ENCODE measurements around the gene RAB13.
A peak's percentile ranks its signal among the peaks of the same experiment; 100 is the strongest.

RAB13 gene

DNA sequence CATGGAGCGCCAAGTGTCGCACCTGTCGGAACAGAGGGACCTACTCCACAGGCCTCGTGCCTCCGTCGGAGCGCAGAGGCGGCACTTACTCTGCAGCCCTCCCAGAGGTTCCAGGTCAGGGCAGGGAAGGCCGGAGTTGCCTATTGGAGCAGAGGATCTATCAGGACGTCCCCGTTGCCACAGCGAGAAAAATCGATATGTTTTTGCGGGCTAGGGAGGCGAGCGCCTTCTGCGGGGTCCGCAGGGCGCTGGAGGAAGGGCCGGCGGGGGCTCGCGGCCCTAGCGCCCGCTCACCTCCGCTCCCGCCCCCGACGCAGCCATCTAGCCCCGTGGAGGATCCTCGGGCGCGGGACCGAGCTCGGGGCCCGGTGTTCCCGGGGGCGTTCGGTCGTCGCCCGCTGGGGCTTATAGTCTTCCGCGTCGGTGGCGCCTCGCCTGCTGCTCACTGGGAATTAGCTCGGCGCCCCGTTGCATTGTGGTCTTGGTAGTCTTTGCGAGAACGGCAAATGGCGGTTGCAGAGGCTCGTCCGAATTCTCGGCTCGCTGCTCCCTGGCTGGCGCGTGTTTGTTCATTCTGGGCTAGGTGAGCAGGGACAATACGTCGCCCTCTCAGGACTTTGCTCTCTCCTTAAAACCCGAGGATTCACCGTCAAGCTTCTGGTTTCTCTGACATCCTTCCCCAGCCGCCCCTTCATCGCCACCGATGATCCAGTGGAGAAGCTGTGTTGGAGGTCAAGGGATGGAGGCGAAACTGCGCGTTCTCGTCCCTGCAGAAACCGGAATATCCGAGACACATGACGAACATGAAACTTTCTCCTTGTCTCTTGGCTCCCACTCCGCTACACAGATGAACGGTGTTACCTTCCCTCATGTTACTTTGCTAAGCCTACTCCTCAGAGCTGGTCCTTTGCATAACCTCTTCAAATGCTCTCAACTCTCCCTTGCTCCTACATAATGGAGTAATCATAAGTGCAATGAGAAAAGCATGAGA, 8.6 kb downstream of the RAB13 start, which contains the start of gene JTB:
TSS of gene JTB (minus strand) at position 425 of the 991 bp plus-strand sequence. CDS start at position 3, 422 bp downstream.
- DNase-seq, result peak; percentile 79

DNA sequence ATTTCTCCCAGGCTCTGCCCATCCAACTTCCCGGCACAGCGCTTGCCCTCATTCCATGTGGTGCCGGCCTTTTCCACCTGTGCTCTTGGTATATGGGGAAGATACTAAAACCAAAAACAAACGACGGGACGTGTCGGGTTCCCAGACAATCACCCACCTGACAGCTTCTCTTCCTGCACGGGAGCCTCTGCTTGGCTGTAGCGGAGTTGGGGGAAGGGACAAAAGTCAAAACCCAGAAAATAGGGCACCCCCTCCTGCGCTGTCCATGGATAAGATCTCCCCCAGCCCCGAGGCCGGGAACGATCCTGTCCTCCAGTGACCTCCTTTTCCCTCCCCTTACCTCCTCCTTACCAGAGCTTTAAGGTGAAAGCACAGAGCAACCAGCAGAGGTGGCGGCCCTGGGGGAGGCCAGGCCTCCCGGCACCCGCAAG, 9.3 kb downstream of the RAB13 start:
- no peak for DNase-seq

DNA sequence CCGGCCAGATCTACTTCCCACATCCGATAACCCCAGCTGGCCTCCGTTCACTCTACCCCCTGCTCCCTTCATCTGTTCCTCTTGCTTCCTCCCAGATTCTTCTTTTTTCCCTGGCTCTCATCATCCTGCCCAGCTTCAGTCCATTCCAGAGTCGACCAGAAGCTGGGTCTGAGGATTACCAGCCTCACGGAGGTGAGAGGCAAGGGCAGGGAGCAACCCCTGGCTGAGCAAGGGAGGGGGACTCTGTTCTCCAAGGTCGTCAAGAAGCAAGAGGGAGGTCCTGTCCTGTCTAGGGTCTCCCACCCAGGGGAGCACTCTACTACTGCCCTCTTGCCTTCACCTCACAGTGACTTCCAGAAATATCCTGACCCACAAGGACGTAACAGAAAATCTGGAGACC, 12.6 kb downstream of the RAB13 start:
- DNase-seq, result no peak

DNA sequence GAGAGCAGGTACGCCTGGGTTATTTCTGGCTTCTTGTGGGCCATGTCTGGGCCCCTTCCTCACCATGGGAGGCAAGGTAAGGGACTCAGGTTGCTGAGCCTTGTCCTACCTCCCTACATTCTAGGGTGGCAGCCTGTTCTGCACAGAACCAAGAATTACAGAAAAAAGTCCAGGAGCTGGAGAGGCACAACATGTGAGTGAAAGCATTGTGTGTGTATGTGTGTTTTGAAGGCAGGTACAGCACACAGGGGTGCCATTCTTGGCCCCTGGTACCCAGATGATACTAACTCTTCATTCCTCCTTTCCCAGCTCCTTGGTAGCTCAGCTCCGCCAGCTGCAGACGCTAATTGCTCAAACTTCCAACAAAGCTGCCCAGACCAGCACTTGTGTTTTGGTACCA, 13.1 kb downstream of the RAB13 start:
- DNase-seq, result no peak

GRCh38 chr1:153970346-153970745, 15.8 kb downstream of the RAB13 start:
- no peak for DNase-seq

DNA sequence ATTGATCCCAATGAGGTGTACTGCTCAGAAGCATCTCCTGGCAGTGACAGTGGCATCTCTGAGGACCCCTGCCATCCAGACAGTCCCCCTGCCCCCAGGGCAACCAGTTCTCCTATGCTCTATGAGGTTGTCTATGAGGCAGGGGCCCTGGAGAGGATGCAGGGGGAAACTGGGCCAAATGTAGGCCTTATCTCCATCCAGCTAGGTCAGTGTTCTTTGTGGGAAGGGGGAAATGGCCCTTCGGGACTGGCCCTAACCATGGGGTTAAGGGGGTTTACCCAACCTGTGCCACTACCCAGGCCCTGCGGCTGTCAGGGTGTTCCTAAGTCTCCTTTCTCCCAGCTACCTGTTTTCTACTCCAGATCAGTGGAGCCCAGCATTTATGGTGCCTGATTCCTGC, 17.2 kb downstream of the RAB13 start:
- no peak for DNase-seq

DNA sequence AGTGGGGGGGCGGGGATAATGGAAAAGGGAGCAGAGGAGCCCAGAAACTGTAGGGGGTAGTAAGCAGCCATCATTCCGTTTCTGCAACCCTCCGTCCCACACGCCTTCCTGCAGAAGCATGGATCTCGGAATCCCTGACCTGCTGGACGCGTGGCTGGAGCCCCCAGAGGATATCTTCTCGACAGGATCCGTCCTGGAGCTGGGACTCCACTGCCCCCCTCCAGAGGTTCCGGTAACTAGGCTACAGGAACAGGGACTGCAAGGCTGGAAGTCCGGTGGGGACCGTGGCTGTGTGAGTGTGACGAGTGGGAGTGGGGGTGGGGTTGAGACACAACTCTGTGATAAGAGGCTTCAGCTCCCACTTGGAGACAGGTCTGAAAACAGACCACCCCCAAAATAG, 17.7 kb downstream of the RAB13 start:
- no peak for DNase-seq

DNA sequence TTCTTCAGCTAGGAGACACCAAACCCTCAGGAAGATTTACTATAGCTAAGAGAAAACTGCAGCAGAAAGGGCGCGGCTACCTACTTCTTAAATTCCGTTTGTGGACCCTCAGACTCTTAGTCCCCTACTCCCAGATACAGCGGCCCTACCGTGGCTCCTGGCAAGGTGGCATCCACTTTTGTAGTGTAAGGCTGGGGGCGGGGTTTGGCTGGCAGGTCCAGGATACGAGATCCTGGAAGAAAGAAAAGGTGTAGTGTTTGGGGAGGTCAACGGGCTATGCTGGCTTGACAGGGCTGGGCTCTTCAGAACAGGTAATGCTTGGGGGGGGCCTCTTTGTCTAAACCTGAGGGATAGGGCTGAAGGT, 18.2 kb downstream of the RAB13 start:
- DNase-seq, result no peak

DNA sequence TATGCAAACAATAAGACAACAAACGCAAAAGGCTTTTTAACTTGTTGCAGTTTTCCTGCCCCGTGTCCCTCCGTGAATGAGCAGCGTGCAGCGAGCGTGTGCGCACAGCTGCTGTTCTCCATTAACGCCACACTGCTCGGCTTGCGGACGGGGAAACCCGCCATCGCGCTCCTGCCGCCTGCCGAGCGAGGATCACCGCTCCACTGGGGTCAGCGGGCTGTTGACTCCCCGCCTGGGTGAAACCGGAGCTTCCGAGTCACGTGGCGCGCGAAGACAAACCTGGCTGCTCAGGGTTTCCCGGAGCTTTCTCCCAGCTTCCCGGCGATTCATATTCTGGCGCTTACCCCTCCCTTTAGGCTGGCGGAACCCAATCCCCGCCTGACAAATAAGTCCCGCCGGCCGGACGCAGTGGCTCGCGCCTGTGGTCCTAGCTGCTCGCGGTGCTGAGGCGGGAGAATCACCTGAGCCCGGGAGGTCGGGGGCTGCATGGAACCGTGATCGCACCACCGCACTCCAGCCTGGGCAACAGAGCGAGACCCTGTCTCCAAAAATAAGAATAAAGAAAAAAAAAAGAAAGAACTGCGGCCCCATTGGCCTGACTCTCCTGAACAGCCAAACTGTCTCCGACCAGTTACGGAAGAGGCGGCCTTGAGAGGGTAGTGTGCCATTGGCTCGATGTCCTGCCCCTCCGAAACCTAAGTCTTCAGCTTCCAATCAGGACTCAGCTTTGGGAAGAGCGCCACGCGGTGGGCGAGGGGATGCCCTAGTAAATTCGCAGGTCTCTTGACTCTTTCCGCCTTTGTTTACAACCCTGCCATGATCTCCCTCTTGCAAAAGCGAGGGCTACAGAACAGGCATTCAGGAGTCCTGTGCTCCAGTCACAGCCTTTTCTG, 18.8 kb downstream of the RAB13 start, which contains the start of gene CREB3L4:
TSS of gene CREB3L4 (plus strand) at position 796 of the 893 bp plus-strand sequence. CDS start 624 bp downstream, outside the sequence.
- DNase-seq, result peak; percentile 91

- DNase-seq, result no peak
Observed at GRCh38 chr1:153963850-153964331, 22.2 kb downstream of the RAB13 start.

DNA sequence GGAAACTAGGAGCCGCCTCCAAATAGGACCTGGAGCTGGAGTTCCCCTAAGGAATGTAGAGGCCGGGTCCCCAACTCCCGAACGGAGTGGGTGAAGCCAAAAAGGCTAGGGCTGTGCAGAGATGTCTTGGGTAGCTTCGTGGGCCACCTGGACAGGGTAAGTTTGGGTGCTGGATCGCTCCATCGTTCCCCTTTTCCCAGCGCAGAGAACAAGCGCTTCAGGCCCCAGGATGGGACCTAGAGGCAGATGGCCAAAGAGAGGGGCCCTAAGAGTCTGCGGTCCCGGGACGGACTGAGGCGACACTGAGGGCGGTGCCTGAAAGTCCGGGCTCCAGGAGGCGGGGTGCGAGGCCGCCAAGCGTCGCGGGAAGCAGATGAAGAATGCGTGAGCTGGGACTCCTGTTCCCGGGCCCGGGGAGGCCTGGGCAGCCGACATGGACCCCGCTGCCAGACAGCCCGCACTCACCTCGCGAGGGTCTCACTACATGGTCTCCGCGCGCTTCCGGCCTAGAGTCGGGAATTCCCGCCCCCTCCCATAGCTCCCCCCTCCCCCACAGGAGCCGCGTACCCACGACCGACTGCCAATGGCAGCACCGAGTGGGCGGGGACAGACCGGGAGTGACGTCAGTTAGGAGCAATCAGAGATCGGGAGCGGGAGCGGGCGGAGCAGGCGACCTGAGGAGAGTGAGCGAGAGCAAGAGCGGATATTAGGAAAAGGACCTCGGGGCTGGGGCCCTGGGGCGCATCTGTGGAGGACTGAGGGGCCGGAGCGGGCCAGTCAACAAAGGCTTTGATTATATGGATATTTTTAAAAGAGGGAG, 22.9 kb downstream of the RAB13 start, which contains the start of gene SLC39A1:
TSS of gene SLC39A1 (minus strand) at position 508 of the 820 bp plus-strand sequence. CDS start 822 bp downstream, outside the sequence.
- DNase-seq, result peak; percentile 91

DNA sequence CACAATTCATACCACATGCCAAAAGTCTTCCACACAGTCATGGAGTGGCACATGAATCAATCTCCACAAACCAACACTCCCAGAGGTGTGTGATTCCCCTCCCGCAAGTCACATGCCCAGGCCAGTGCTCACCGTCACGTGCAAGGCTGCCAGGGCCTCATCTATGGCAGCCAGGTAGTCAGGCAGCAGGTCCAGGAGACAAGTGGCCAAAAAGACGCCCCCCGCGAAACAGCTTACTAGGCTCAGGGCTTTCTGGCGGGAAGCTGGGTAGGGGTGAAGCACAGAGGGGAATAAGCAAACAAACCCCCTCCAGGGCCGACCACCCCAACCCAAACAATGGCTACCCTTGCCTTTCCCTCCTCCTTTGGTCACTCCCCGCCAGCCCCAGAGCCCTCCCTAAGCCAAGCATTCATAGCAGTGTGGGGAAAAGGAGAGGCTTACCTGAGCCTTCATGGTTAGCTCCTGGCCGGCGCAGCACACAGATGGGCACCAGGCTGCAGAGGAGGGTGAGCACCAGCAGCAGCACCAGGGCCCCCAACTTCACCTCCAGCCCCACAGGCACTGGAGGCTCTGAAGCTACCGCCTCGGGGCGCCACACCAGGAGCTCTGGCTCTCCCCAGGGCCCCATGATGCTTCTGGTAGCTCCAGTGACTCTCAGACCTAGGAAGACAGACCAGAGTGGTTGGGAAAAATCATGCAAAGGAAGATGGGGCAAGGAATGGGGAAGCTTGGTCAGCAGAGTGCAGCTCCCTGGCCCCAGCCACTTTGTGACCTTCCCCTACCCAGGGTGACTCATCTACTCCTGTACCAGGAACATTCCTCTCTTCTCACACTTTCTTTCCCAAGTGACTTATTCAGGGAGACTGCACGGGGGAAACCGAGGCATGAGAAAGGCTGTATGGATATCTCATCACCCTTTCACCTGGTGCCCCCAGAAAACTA, 23.8 kb downstream of the RAB13 start:
- no peak for DNase-seq

DNA sequence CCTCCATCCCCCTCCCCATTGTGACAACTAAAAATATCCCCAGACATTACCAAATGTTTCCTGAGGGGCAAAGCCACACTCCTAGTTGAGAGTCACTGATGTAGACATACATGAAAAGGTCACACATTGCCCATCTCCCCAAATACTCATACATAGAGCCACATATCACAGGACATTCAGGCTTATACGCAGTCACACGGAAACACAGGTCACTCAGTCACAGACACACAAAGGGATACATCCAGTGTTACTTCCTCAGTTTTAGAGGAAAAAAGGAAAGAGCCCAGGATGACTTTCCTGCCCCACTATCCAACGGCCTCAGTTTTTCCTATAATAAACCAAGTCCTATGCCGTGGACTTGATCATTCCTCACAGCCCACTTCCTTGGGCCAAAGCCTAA, 24.7 kb downstream of the RAB13 start:
- no peak for DNase-seq

GRCh38 chr1:153960206-153960605, 25.9 kb downstream of the RAB13 start:
- no peak for DNase-seq

- no peak for DNase-seq
Observed at GRCh38 chr1:153959454-153959853, 26.7 kb downstream of the RAB13 start.

DNA sequence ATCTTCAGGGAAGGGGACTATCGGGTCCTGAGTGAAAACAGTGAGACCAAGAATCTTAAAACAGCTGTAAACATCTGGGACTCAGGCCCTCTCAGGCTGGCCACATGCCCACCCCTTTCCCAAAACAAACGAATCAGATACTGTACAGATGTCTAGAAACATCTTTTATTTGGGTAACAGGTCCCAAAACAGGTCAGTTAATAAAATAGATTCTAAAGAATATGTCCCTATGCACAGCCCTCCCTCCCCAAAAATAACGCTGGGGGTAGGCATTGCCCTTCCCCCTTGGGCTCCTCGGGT, 27.2 kb downstream of the RAB13 start:
- DNase-seq, result no peak

DNA sequence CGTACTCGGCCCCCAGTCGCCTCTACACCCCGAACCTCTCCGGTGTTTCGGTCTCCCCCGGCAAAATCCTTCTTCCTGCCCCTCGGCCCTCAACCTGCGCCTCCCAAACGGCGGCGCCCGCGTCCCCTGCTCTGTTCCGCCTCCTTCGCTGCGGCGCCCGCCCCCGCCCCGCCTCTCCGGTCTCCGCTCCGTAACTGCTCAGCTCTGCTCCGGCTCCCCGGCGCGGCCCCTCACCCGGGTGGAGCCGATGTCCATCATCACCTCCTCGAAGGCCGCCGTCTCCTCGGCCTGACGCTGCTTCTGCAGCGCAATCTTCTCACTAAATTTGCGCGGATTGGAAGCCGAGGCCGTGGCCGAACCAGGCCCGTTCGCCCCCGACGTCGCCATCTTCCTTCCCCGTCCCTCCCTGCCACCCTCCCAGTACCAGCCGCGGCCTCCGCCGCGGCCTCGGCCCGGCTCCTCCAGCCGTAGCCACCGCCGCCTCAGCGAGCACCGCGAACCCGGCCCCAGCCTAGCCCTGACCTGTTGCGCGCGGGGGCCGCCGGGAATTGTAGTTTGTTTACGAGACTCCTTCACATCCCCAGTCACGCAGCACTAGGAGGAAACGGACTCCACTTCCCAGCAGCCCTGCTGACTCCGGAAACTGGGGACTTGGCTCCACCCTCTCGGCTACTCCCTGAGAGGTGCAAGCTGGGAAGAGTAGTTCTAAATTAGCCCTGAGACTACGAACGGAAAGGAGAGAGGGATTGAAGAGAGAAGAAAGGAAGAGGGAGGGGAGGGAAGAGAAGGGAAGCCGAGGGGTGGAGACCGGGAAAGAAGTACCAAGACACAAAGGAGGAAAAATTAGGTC, 27.8 kb downstream of the RAB13 start, which contains the start of gene CRTC2:
TSS of gene CRTC2 (minus strand) at position 502 of the 850 bp plus-strand sequence. CDS start at position 387, 115 bp downstream.
- peak; percentile 97 for DNase-seq

DNA sequence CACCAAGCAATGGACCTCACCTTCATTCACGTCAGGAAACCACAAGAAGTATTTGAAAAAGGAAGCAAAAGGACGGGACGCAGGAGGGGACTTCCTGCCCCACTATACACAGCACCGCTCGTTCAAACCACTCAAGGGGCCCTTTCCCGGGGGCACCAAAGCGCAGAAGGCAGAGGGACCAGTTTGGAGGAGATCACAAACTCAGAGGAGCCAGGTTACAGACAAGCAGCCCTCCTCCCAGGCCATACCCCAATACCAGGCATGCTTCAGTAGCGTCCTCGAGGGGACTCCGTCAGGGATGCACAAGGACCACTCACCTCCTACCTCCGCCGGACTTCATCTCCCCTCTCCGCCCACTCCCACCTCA, 28.4 kb downstream of the RAB13 start:
- peak; percentile 42 for DNase-seq

DNA sequence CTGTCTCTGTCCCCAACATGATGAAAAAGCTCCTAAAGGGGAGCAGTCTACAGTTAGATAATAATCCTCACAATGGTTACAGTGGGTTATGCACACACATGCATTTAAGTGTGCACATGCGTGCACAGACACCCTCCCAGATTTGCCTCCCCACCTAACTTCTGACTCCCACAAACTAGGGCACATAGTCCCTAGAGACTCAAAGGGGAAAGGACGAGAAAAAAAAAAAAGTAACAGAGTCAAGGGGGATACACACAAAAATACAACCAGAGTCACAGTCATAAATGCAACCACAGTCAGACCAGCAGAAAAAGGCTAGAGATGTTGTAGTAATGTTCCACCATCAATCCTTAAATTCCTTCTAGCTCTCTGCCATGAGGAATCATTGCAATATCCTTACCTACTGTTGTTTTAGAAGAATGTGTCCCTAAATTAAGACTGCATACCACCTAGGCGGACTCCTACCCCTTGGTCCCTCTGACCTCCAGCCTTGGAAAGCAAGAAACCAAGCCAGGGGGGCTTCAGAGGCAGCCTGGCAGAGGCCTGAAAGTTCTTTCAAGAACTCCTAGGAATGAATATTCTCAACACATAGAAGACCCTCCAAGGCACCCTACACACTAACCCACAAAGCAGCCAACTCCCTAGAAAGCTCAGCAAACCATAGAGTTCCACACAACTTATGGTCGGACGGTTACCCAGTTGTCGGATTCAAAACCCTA, 29.0 kb downstream of the RAB13 start:
- no peak for DNase-seq
